ENCODE measurements around the gene PAGR1. TPM values are rescaled to one million over a fixed set of nuclear protein-coding genes. Genes with fewer than 3 reads are reported as not detected.
A peak's percentile ranks its signal among the peaks of the same experiment; 100 is the strongest.

PAGR1 gene
- total RNA-seq, 1 donor from 2014 or later: 12.9 TPM

DNA sequence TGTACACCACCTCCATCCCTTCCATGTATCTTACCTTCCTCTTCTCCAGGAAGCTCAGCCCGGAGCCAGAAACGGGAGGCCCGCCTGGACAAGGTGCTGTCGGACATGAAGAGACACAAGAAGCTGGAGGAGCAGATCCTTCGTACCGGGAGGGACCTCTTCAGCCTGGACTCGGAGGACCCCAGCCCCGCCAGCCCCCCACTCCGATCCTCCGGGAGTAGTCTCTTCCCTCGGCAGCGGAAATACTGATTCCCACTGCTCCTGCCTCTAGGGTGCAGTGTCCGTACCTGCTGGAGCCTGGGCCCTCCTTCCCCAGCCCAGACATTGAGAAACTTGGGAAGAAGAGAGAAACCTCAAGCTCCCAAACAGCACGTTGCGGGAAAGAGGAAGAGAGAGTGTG is 3.6 kb downstream of the PAGR1 start:
- no peak for DNase-seq
- intact Hi-C loops (cut with micrococcal nuclease): no loop called here
- Histone ChIP-seq H3K27ac (replicated peaks) (peak overlapping the region; percentile 87), H3K4me1 (peaks cover 86% of the 10 kb centered on the region), H3K4me3 (peak overlapping the region; percentile 81), H3K9me3 (replicated peaks) (no peaks in the 10 kb centered on the region), H3K27me3 (ENCODE audit: low read depth) (no peaks in the 10 kb centered on the region), H3K36me3 (peaks cover 22% of the 10 kb centered on the region)
- TF ChIP-seq, protein P1, sequence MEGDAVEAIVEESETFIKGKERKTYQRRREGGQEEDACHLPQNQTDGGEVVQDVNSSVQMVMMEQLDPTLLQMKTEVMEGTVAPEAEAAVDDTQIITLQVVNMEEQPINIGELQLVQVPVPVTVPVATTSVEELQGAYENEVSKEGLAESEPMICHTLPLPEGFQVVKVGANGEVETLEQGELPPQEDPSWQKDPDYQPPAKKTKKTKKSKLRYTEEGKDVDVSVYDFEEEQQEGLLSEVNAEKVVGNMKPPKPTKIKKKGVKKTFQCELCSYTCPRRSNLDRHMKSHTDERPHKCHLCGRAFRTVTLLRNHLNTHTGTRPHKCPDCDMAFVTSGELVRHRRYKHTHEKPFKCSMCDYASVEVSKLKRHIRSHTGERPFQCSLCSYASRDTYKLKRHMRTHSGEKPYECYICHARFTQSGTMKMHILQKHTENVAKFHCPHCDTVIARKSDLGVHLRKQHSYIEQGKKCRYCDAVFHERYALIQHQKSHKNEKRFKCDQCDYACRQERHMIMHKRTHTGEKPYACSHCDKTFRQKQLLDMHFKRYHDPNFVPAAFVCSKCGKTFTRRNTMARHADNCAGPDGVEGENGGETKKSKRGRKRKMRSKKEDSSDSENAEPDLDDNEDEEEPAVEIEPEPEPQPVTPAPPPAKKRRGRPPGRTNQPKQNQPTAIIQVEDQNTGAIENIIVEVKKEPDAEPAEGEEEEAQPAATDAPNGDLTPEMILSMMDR (IDR thresholded peaks at IDR 0.05; ENCODE audit: borderline replicate concordance): no peak

- DNase-seq: peak; percentile 67
- intact Hi-C loops (cut with micrococcal nuclease): no loop called here
- no peaks in the 10 kb centered on the region for H3K9me3 ChIP-seq (replicated peaks)
- H3K27ac ChIP-seq (replicated peaks): peak within 1 kb of the TSS; percentile 87
- H3K4me3 ChIP-seq: peak within 1 kb of the TSS; percentile 81
- TF ChIP-seq, protein P1 (IDR thresholded peaks at IDR 0.05; ENCODE audit: borderline replicate concordance): no peak
- H3K27me3 ChIP-seq (ENCODE audit: low read depth): no peaks in the 10 kb centered on the region
- peaks cover 22% of the 10 kb centered on the region for H3K36me3 ChIP-seq
- H3K4me1 ChIP-seq: peaks cover 87% of the 10 kb centered on the region
Observed at GRCh38 chr16:29820271-29820701, 4.3 kb downstream of the PAGR1 start, which contains the start of gene MVP. MVP (plus strand) TSS chr16:29820462; CDS start chr16:29830550, 10,088 bp downstream.

GRCh38 chr16:29820730-29821642 is 5.0 kb downstream of the PAGR1 start:
- intact Hi-C loops (cut with micrococcal nuclease): no loop called here
- Histone ChIP-seq H3K4me1 (peaks cover 92% of the 10 kb centered on the region), H3K9me3 (replicated peaks) (no peaks in the 10 kb centered on the region), H3K27ac (replicated peaks) (peak overlapping the region; percentile 87), H3K4me3 (peak overlapping the region; percentile 81), H3K27me3 (ENCODE audit: low read depth) (no peaks in the 10 kb centered on the region), H3K36me3 (peaks cover 22% of the 10 kb centered on the region)
- TF ChIP-seq, protein P1 (IDR thresholded peaks at IDR 0.05; ENCODE audit: borderline replicate concordance): no peak
- DNase-seq: no peak

GRCh38 chr16:29821643-29822115 is 5.7 kb downstream of the PAGR1 start:
- intact Hi-C loops (cut with micrococcal nuclease): no loop called here
- Histone ChIP-seq H3K4me3 (peak overlapping the region; percentile 81), H3K27me3 (ENCODE audit: low read depth) (no peaks in the 10 kb centered on the region), H3K27ac (replicated peaks) (peak overlapping the region; percentile 87), H3K36me3 (peaks cover 22% of the 10 kb centered on the region), H3K4me1 (peaks cover 92% of the 10 kb centered on the region), H3K9me3 (replicated peaks) (no peaks in the 10 kb centered on the region)
- no peak for DNase-seq
- TF ChIP-seq, protein P1 (IDR thresholded peaks at IDR 0.05; ENCODE audit: borderline replicate concordance): no peak

DNA sequence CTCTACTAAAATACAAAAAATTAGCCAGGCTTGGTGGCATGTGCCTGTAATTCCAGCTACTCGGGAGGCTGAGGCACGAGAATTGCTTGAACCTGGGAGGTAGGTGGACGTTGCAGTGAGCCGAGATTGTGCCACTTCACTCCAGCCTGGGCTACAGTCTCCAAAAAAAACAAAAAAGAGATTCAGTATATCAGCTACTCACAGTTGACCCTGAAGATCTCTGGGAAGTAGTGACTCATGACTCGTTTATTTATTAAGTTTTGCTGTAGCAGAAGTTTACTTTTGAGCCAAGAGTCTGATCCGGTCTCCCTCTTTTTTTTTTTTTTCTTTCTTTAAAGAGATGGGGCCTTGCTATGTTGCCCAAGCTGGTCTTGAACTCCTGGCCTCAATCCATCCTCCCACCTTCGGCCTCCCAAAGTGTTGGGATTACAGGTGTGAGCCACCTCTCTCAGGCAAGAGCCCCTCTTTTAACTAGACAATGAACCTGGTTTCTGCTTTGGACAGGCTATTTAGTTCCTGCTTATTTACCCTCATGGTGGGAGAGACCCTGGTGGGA is 8.7 kb downstream of the PAGR1 start:
- peaks cover 88% of the 10 kb centered on the region for H3K4me1 ChIP-seq
- no peaks in the 10 kb centered on the region for H3K27me3 ChIP-seq (ENCODE audit: low read depth)
- TF ChIP-seq, protein P1 (IDR thresholded peaks at IDR 0.05; ENCODE audit: borderline replicate concordance): no peak
- peak overlapping the region; percentile 87 for H3K27ac ChIP-seq (replicated peaks)
- no peak for DNase-seq
- no peaks in the 10 kb centered on the region for H3K9me3 ChIP-seq (replicated peaks)
- intact Hi-C loops (cut with micrococcal nuclease): no loop called here
- H3K36me3 ChIP-seq: peaks cover under 1% of the 10 kb centered on the region
- peak overlapping the region; percentile 21 for H3K4me3 ChIP-seq
